Measurements from ENCODE around the gene DPY19L1.
"Not testable (repeated sequence)": the region's sequence is repeated elsewhere in the genome, so short reads cannot be mapped to it uniquely, and the experiment has no call there.

GRCh38 chr7:34988442-34989125 is 48.7 kb downstream of the DPY19L1 start:
- not testable (repeated sequence) for TF ChIP-seq ZNF274 (IDR thresholded peaks at IDR 0.05; ENCODE audit: low read depth, low read length); YY1 (IDR thresholded peaks at IDR 0.05; ENCODE audit: insufficient read depth, insufficient read length); SUZ12 (IDR thresholded peaks at IDR 0.05; ENCODE audit: extremely low read depth, insufficient read depth, insufficient read length)
